Endothelial cell of umbilical vein (primary cell): ENCODE data around the gene UFD1. TPM values are rescaled to one million over a fixed set of nuclear protein-coding genes. Genes with fewer than 3 reads are reported as not detected.

Experiments used
- BruUV-seq: library from RNA; stranded (reverse); fragments of 400-500 nt; replicated peaks from 2 replicates; lab custom pipeline; 2021; lab: Mats Ljungman, UMichigan
- CTCF ChIA-PET: fragments of 300-600, 350-600 bp; sonication (Branson Sonifier 250); formaldehyde crosslinking; loops from one replicate; lab custom pipeline; 2021; ENCODE audit warnings: antibody characterized with exemption, inconsistent platforms; lab: Charles Lee
- POLR2A ChIA-PET: fragments of 300-600, 350-600 bp; sonication (Branson Sonifier 250); formaldehyde crosslinking; loops from one replicate; lab custom pipeline; 2021; ENCODE audit warnings: antibody characterized with exemption, inconsistent platforms; lab: Charles Lee
- DNase-seq: peaks from one replicate; pipeline ENCODE4 v3.0.0-alpha.2; 2011; ENCODE audit warnings: low read depth, low spot score
- FAIRE-seq: peaks from 2 replicates; lab custom pipeline; 2011; peaks lifted over from hg19 to GRCh38; lab: Jason Lieb, UNC
- H2AFZ ChIP-seq: 2 replicates; pipeline ENCODE4 v1.6.0; 2012; ENCODE audit warnings: low read depth, low read length, control low read depth, inconsistent platforms
- H3K27ac ChIP-seq: 2 replicates; pipeline ENCODE4 v1.5.1; 2011; ENCODE audit warnings: low read depth, mild to moderate bottlenecking, control low read depth, low read length, moderate library complexity; ENCODE audit not compliant: insufficient read depth
- H3K27me3 ChIP-seq, 2 experiments: 2 replicates each; pipeline versions ENCODE4 v1.6.0 to v1.6.1; 2011; ENCODE audit warnings: low read length in 2 of 2, mixed read lengths in 1 of 2; ENCODE audit not compliant: control insufficient read depth in 2 of 2, insufficient read depth in 2 of 2
- H3K36me3 ChIP-seq, 2 experiments: 2 replicates in 1 of 2; 3 replicates in 1 of 2; pipeline ENCODE4 v1.5.1; 2011; ENCODE audit warnings: low read length in 2 of 2, mild to moderate bottlenecking in 1 of 2, moderate library complexity in 1 of 2; ENCODE audit not compliant: control insufficient read depth in 2 of 2, insufficient read depth in 2 of 2; ENCODE audit errors: extremely low read depth in 1 of 2
- H3K4me1 ChIP-seq: 3 replicates; pipeline ENCODE4 v1.5.1; 2011; ENCODE audit warnings: mild to moderate bottlenecking, low read length; ENCODE audit not compliant: control insufficient read depth, insufficient read depth; ENCODE audit errors: extremely low read depth
- H3K4me2 ChIP-seq: 2 replicates; pipeline ENCODE4 v1.6.1; 2011; ENCODE audit warnings: low read length, control low read depth, mixed read lengths; ENCODE audit not compliant: insufficient read depth
- H3K4me3 ChIP-seq, 3 experiments: fragments of 200-600 bp in 1 of 3; sonication (generic), shearing (Covaris generic) in 1 of 3; replicated peaks in 1 of 3; 2 replicates each; pipeline ENCODE4 v1.5.1; 2011 to 2016; ENCODE audit warnings: control low read depth in 3 of 3, low read length in 3 of 3, mild to moderate bottlenecking in 2 of 3, inconsistent platforms in 1 of 3, low read depth in 1 of 3, moderate library complexity in 1 of 3; ENCODE audit not compliant: insufficient read depth in 1 of 3
- H3K79me2 ChIP-seq: 2 replicates; pipeline ENCODE4 v1.6.0; 2012; ENCODE audit warnings: low read length, inconsistent platforms; ENCODE audit not compliant: control insufficient read depth, insufficient read depth
- H3K9ac ChIP-seq: replicated peaks from 2 replicates; pipeline ENCODE3; 2011; ENCODE audit warnings: low read length, control low read depth; ENCODE audit not compliant: insufficient read depth; ENCODE audit errors: extremely low read depth
- H3K9me1 ChIP-seq: replicated peaks from 3 replicates; pipeline ENCODE4 v1.6.0; 2011; ENCODE audit warnings: mild to moderate bottlenecking, low read length; ENCODE audit not compliant: control insufficient read depth, insufficient read depth; ENCODE audit errors: extremely low read depth
- H3K9me3 ChIP-seq: replicated peaks from 2 replicates; pipeline ENCODE4 v1.5.1; 2012; ENCODE audit warnings: low read length, inconsistent platforms; ENCODE audit not compliant: control insufficient read depth, insufficient read depth
- H4K20me1 ChIP-seq: replicated peaks from 2 replicates; pipeline ENCODE3; 2011; ENCODE audit warnings: mild to moderate bottlenecking, low read length; ENCODE audit not compliant: control insufficient read depth, insufficient read depth; ENCODE audit errors: extremely low read depth
- EZH2 ChIP-seq: IDR thresholded peaks from 2 replicates; pipeline ENCODE4 v1.6.1; 2012; ENCODE audit warnings: borderline replicate concordance, low read depth, mild to moderate bottlenecking, moderate library complexity, low read length, inconsistent platforms; ENCODE audit not compliant: severe bottlenecking
- FOS ChIP-seq: IDR thresholded peaks from 2 replicates; pipeline ENCODE4 v1.6.1; 2011; ENCODE audit warnings: mild to moderate bottlenecking, low read length, moderate library complexity, borderline replicate concordance; ENCODE audit not compliant: insufficient read depth
- GATA2 ChIP-seq: IDR thresholded peaks from 2 replicates; pipeline ENCODE4 v1.7.0; 2011; ENCODE audit warnings: low read depth, mild to moderate bottlenecking, moderate library complexity, mixed read lengths, low read length; ENCODE audit not compliant: insufficient read length, insufficient read depth
- JUN ChIP-seq: IDR thresholded peaks from 2 replicates; pipeline ENCODE4 v1.6.1; 2011; ENCODE audit warnings: borderline replicate concordance, low read depth; ENCODE audit not compliant: insufficient read length, insufficient read depth
- MYC ChIP-seq: IDR thresholded peaks from one replicate; pipeline ENCODE4 v1.6.1; 2011; ENCODE audit warnings: mild to moderate bottlenecking, low read depth, low read length
- POLR2A ChIP-seq: IDR thresholded peaks from 2 replicates; pipeline ENCODE4 v1.6.1; 2012; ENCODE audit warnings: low read depth, mild to moderate bottlenecking, control low read depth, low read length
- POLR2AphosphoS5 ChIP-seq: IDR thresholded peaks from 2 replicates; pipeline ENCODE4 v1.6.1; 2012; ENCODE audit warnings: low read depth, mild to moderate bottlenecking, control low read depth, low read length, moderate library complexity; ENCODE audit not compliant: insufficient read depth
- dilution Hi-C: fragments of 300-500 bp; cut with MboI; formaldehyde crosslinking; loops from one replicate; pipeline ENCODE4 v1.15.0; 2019; ENCODE audit warnings: low sequenced_read_pairs; ENCODE audit not compliant: extremely low pct_ligation_motif_present
- intact Hi-C: fragments of 100-400 bp; cut with micrococcal nuclease; formaldehyde crosslinking; loops from one replicate; pipeline ENCODE4 v1.10.0; 2022
- polyA plus RNA-seq, 4 experiments: library from polyadenylated mRNA; depleted of rRNA in 3 of 4; stranded (reverse) in 3 of 4; unstranded in 1 of 4; fragments of >200 nt; gene quantifications; 2 replicates each; pipeline versions ENCODE4 v1.2.1 to v1.2.3, GENCODE V29; 2011 to 2012; ENCODE audit warnings: missing spikeins in 1 of 4
- total RNA-seq: library from RNA; stranded (reverse); gene quantifications from 2 replicates; pipeline ENCODE4 v1.2.3, GENCODE V29; 2021
- TF ChIP-seq, protein P1 (sequence below): IDR thresholded peaks from 2 replicates; pipeline ENCODE4 v1.6.1; 2011; ENCODE audit not compliant: insufficient read depth, insufficient read length
- TF ChIP-seq, protein P2 (sequence below), 2 donors: IDR thresholded peaks; 1 replicate in 1 of 2; 2 replicates in 1 of 2; pipeline ENCODE4 v1.5.1; 2011; ENCODE audit warnings: low read length in 2 of 2, mild to moderate bottlenecking in 2 of 2, moderate library complexity in 2 of 2, control low read depth in 1 of 2, inconsistent platforms in 1 of 2, low read depth in 1 of 2; ENCODE audit not compliant: insufficient read depth in 1 of 2; ENCODE audit errors: extremely low read depth in 1 of 2

UFD1 gene
- total and polyA plus RNA-seq, 2 donors (not counting 3 experiments of a cell fraction or from before 2014, with no cell fraction given), result 127 to 228 TPM

DNA sequence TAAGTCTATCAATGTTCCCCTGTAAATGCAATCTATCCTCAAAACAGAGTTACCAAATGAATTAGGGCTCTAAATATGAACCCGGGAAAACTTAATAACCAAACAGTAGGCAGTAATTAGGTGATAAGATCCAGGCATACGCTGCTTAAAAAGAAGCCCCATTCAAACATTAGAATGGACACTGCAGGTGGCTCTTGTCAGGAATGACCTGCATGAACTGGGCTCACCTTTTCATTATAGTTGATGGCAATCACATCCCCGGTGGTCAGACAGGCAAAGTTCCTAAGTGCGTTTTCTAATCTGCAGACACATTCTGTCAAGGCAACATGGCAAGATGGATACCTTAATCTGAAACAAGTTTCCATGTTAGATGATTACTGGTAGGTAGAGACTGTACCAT is 14.0 kb downstream of the UFD1 start:
- no peak for FAIRE-seq
- Histone ChIP-seq H3K9ac (no peak overlapping the region), H3K9me3 (no peaks in the 10 kb centered on the region), H3K4me1 (no peaks in the 10 kb centered on the region), H4K20me1 (peaks cover 2% of the 10 kb centered on the region), H2AFZ (no peak overlapping the region), H3K9me1 (no peaks in the 10 kb centered on the region), H3K27me3 (no peaks in the 10 kb centered on the region), H3K4me3 (no peak overlapping the region), H3K27ac (no peak overlapping the region), H3K79me2 (peaks cover 6% of the 10 kb centered on the region), H3K36me3 (peaks cover 42 to 57% of the 10 kb centered on the region in 2 experiments), H3K4me2 (no peak overlapping the region)
- TF ChIP-seq MYC, result no peak
- dilution Hi-C loops, result no loop called here
- intact Hi-C loops, result no loop called here
- no peak for DNase-seq
- CTCF ChIA-PET, result interaction anchor here (0.5 kb wide), 1 partner anchor 1786 kb away, joined by 3 read pairs; no protein-coding TSS in a partner anchor
- POLR2A ChIA-PET, result no interaction called here
- BruUV-seq, result no TSS peak

DNA sequence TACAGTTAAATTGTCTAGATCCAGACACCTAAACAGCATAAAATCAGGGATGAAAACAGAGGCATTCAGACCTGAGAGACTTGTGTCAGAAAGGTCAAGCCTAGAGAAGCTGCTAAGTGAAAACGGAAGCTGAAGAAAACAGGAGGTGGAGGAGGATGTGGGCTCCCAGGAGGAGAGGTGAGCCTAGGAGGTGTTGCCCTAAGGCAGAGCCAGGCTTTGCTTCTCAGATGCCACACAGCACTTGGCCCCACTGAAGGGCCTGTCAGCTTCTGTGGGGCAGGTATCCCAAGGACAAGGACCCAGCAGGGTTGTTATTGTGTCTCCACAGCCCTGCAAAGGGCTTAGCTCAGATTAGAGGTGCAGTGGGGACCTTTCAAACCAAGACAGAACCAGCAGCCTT is 14.4 kb downstream of the UFD1 start:
- DNase-seq (no peak), FAIRE-seq (no peak)
- Histone ChIP-seq H3K36me3 (peaks cover 38 to 53% of the 10 kb centered on the region in 2 experiments), H3K9ac (no peak overlapping the region), H3K9me3 (no peaks in the 10 kb centered on the region), H3K79me2 (peaks cover 2% of the 10 kb centered on the region), H3K4me2 (no peak overlapping the region), H3K4me3 (no peak overlapping the region), H3K27me3 (no peaks in the 10 kb centered on the region), H3K27ac (no peak overlapping the region), H3K9me1 (no peaks in the 10 kb centered on the region), H4K20me1 (peaks cover 2% of the 10 kb centered on the region), H3K4me1 (no peaks in the 10 kb centered on the region), H2AFZ (no peak overlapping the region)
- intact Hi-C loops (no loop called here), dilution Hi-C loops (no loop called here)
- ChIA-PET POLR2A (no interaction called here), CTCF (interaction anchor here (0.9 to 1.1 kb wide), 2 partner anchors 10 to 13 kb away, joined by 3 to 5 read pairs; no protein-coding TSS in a partner anchor)
- no peak for TF ChIP-seq FOS
- TF ChIP-seq, protein P1, sequence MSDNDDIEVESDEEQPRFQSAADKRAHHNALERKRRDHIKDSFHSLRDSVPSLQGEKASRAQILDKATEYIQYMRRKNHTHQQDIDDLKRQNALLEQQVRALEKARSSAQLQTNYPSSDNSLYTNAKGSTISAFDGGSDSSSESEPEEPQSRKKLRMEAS, result no peak
- TF ChIP-seq EZH2, result no peak
- no peak for TF ChIP-seq POLR2A
- TF ChIP-seq, protein P2, sequence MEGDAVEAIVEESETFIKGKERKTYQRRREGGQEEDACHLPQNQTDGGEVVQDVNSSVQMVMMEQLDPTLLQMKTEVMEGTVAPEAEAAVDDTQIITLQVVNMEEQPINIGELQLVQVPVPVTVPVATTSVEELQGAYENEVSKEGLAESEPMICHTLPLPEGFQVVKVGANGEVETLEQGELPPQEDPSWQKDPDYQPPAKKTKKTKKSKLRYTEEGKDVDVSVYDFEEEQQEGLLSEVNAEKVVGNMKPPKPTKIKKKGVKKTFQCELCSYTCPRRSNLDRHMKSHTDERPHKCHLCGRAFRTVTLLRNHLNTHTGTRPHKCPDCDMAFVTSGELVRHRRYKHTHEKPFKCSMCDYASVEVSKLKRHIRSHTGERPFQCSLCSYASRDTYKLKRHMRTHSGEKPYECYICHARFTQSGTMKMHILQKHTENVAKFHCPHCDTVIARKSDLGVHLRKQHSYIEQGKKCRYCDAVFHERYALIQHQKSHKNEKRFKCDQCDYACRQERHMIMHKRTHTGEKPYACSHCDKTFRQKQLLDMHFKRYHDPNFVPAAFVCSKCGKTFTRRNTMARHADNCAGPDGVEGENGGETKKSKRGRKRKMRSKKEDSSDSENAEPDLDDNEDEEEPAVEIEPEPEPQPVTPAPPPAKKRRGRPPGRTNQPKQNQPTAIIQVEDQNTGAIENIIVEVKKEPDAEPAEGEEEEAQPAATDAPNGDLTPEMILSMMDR (IDR thresholded peaks at IDR 0.05; ENCODE audit: extremely low read depth in 1 of 2, insufficient read depth in 1 of 2, low read depth in 1 of 2, low read length in 2 of 2), result no peak
- TF ChIP-seq MYC, result no peak
- TF ChIP-seq POLR2AphosphoS5, result no peak
- no peak for TF ChIP-seq JUN
- no peak for TF ChIP-seq GATA2
- BruUV-seq, result no TSS peak
